Midbrain (tissue), 1 donor: ENCODE measurements around the gene PDCD7.
"Not testable (repeated sequence)": the region's sequence is repeated elsewhere in the genome, so short reads cannot be mapped to it uniquely, and the experiment has no call there.

Experiments
- DNase-seq: peaks from one replicate; lab custom pipeline; 2025; lab: John Stamatoyannopoulos, UW

Gene PDCD7

GRCh38 chr15:65133548-65134200, at the start of gene PDCD7:
PDCD7 (minus strand) TSS chr15:65133808; CDS start chr15:65133781, 27 bp downstream.
- DNase-seq = peak; percentile 96

GRCh38 chr15:65182538-65182937, 48.9 kb upstream of the PDCD7 start:
- no peak for DNase-seq

GRCh38 chr15:65181582-65182353, 48.2 kb upstream of the PDCD7 start:
- not testable (repeated sequence) for DNase-seq

- no peak for DNase-seq
Observed at GRCh38 chr15:65180167-65180566, 46.6 kb upstream of the PDCD7 start.

GRCh38 chr15:65177901-65178300, 44.3 kb upstream of the PDCD7 start:
- DNase-seq = no peak

GRCh38 chr15:65176056-65176455, 42.4 kb upstream of the PDCD7 start:
- no peak for DNase-seq

GRCh38 chr15:65175511-65175910, 41.9 kb upstream of the PDCD7 start:
- DNase-seq = no peak

GRCh38 chr15:65174509-65174908, 40.9 kb upstream of the PDCD7 start:
- DNase-seq = no peak

GRCh38 chr15:65172531-65172930, 38.9 kb upstream of the PDCD7 start:
- no peak for DNase-seq

- DNase-seq = no peak
Observed at GRCh38 chr15:65171428-65171827, 37.8 kb upstream of the PDCD7 start.

- DNase-seq = no peak
Observed at GRCh38 chr15:65165875-65166274, 32.3 kb upstream of the PDCD7 start.

- DNase-seq = no peak
Observed at GRCh38 chr15:65164139-65164538, 30.5 kb upstream of the PDCD7 start.

GRCh38 chr15:65163041-65163440, 29.4 kb upstream of the PDCD7 start:
- DNase-seq = no peak

GRCh38 chr15:65156692-65157091, 23.1 kb upstream of the PDCD7 start:
- DNase-seq = no peak

- DNase-seq = no peak
Observed at GRCh38 chr15:65154720-65155119, 21.1 kb upstream of the PDCD7 start.

GRCh38 chr15:65147902-65148301, 14.3 kb upstream of the PDCD7 start:
- no peak for DNase-seq

GRCh38 chr15:65146438-65146837, 12.8 kb upstream of the PDCD7 start:
- no peak for DNase-seq

- not testable (repeated sequence) for DNase-seq
Observed at GRCh38 chr15:65138631-65139030, 5.0 kb upstream of the PDCD7 start.

GRCh38 chr15:65137893-65138292, 4.3 kb upstream of the PDCD7 start:
- DNase-seq = not testable (repeated sequence)

- not testable (repeated sequence) for DNase-seq
Observed at GRCh38 chr15:65137089-65137488, 3.5 kb upstream of the PDCD7 start.

GRCh38 chr15:65134538-65134937, 930 bp upstream of the PDCD7 start:
- DNase-seq = no peak

- no peak for DNase-seq
Observed at GRCh38 chr15:65132878-65133547, 595 bp downstream of the PDCD7 start.

GRCh38 chr15:65130941-65131340, 2.7 kb downstream of the PDCD7 start:
- no peak for DNase-seq
